ENCODE data around the gene SCFD2.
"Not testable (repeated sequence)": the region's sequence is repeated elsewhere in the genome, so short reads cannot be mapped to it uniquely, and the experiment has no call there.

The SCFD2 gene

GRCh38 chr4:53307819-53308780 lies 57.8 kb downstream of the SCFD2 start:
- Histone ChIP-seq H3K4me1 (no peaks in the 10 kb centered on the region; the same call in 1 of the 2 replicates), H3K4me3 (ENCODE audit: low read depth, low read length) (no peak overlapping the region), H3K9me3 (no peaks in the 10 kb centered on the region), H3K36me3 (peaks cover 17% of the 10 kb centered on the region), H3K27me3 (no peaks in the 10 kb centered on the region)
- no peak for DNase-seq
- TF ChIP-seq CTCF (IDR thresholded peaks at IDR 0.05; ENCODE audit: low read depth, low read length), result no peak

DNA sequence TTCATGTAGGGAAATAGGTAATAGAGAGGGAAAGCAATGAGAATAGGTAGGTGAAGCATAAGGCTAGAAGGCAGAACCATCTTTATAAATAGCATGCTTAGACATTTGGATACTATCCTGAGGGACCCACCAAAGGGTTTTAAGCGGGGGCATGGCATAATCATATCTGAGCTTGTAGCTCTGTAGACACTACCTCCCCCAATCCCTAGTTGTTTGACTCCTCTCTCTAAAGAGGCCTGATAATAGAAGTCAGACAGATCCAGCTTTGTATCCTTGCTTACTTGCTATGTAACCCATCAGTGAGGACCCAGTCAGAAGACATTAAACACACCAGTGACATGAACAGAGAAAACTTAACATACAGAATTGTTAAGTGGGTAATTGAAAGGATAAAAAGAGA lies 58.7 kb downstream of the SCFD2 start:
- TF ChIP-seq CTCF (IDR thresholded peaks at IDR 0.05; ENCODE audit: low read depth, low read length), result no peak
- DNase-seq, result no peak
- Histone ChIP-seq H3K36me3 (peaks cover 11% of the 10 kb centered on the region; the same call in 1 of the 2 replicates), H3K27me3 (no peaks in the 10 kb centered on the region), H3K4me3 (ENCODE audit: low read depth, low read length) (no peak overlapping the region), H3K4me1 (no peaks in the 10 kb centered on the region; the same call in 1 of the 2 replicates), H3K9me3 (no peaks in the 10 kb centered on the region)

DNA sequence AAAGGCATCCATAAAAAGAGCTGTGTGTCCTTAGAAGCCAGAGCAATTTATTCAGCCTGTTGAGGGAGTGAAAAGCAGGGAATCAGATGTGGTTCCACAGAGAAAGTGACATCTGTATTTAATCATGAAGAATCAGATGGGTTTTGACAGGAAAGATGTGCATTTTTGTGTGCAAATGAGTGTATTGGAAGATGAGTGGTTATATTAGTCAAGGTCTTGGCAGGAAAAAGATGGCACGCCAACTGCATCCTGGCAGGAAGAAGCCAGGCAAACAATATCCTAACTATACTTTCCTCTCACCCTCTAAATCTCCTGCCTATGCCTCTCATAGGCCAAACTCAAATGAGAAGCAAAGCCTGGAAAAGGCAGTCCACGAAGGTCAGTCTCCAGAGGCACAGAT lies 59.1 kb downstream of the SCFD2 start:
- Histone ChIP-seq H3K9me3 (no peaks in the 10 kb centered on the region), H3K4me3 (ENCODE audit: low read depth, low read length) (no peak overlapping the region), H3K4me1 (no peaks in the 10 kb centered on the region; the same call in 1 of the 2 replicates), H3K27me3 (no peaks in the 10 kb centered on the region), H3K36me3 (peaks cover 6% of the 10 kb centered on the region; the same call in 1 of the 2 replicates)
- no peak for DNase-seq
- no peak for TF ChIP-seq CTCF (IDR thresholded peaks at IDR 0.05; ENCODE audit: low read depth, low read length)

DNA sequence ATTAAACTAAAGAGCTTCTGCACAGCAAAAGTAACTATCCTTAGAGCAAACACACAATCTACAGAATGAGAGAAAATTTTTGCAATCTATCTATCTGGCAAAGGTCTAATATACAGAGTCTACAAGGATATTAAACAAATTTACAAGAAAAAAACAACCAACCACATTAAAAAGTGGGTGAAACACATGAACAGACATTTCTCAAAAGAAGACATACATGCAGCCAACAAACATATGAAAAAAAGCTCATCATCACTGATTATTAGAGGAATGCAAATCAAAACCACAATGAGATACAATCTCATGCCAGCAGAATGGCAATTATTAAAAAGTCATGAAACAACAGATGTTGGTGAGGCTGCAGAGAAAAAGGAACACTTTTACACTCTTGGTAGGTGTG lies 73.7 kb downstream of the SCFD2 start:
- not testable (repeated sequence) for DNase-seq; H3K27me3 ChIP-seq; H3K9me3 ChIP-seq; H3K36me3 ChIP-seq; H3K4me1 ChIP-seq; H3K4me3 ChIP-seq (ENCODE audit: low read depth, low read length)

DNA sequence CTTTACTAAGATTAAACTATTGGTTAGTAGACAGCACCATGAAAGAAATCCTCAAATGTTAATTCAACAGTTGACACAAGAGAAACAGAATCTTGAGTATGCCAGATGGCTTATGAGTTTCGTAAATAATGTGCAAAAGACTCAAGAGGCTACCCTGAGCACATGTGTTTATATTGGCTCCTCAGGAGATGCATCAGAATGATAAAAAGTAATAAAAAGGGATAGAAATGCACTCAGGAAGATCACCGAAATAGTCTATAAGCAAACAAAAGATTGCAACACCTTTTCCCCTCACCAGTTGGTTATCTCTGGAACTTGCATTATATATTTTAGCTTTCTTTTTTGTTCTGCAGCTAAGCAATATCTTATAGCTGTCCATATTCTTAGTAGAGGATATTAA lies 84.4 kb downstream of the SCFD2 start:
- TF ChIP-seq CTCF (IDR thresholded peaks at IDR 0.05; ENCODE audit: low read depth, low read length), result no peak
- Histone ChIP-seq H3K9me3 (no peaks in the 10 kb centered on the region), H3K4me1 (no peaks in the 10 kb centered on the region), H3K36me3 (no peaks in the 10 kb centered on the region), H3K27me3 (no peaks in the 10 kb centered on the region), H3K4me3 (ENCODE audit: low read depth, low read length) (no peak overlapping the region)
- no peak for DNase-seq

DNA sequence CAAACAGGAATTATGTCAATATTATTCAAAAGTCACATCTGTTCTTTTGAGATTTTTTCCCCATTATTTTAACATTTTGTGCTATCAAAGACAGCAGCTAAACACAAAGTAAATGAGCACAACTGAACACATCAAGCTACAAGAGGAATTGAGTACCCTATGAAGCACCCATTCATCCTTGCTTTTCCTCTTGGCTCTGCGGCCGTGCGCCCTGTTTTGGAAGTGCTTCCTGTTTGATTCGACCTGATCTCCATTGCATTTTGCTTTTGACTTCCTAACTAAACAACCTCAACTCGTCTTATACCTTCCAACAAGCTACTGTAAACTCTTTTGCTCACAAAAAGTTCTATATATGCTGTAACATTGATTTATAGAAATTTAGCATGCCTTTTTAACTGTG lies 85.0 kb downstream of the SCFD2 start:
- Histone ChIP-seq H3K4me3 (ENCODE audit: low read depth, low read length) (no peak overlapping the region), H3K9me3 (no peaks in the 10 kb centered on the region), H3K36me3 (no peaks in the 10 kb centered on the region), H3K27me3 (no peaks in the 10 kb centered on the region), H3K4me1 (no peaks in the 10 kb centered on the region)
- DNase-seq, result no peak
- no peak for TF ChIP-seq CTCF (IDR thresholded peaks at IDR 0.05; ENCODE audit: low read depth, low read length)
